ENCODE results near the gene ZNF418.

DNA sequence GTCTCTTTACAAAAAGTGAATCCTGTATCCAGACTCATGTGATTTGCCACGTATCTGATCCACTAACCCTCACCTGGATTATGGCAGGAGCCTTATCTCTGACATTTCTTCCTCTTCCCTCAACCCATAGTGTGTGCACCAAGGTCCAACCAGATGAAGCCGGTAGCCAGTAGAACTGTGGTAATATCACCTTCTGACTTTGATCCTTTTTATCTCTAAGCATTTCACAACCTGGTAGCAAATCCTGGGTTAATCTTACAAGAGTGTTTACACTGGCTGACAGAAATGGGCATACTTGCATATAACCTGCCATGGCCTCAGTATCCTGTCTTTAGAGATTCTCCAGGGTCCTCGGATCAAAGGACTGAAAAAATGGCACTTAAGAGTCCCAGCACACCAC, 20.7 kb downstream of the ZNF418 start:
- TF ChIP-seq, protein P1, sequence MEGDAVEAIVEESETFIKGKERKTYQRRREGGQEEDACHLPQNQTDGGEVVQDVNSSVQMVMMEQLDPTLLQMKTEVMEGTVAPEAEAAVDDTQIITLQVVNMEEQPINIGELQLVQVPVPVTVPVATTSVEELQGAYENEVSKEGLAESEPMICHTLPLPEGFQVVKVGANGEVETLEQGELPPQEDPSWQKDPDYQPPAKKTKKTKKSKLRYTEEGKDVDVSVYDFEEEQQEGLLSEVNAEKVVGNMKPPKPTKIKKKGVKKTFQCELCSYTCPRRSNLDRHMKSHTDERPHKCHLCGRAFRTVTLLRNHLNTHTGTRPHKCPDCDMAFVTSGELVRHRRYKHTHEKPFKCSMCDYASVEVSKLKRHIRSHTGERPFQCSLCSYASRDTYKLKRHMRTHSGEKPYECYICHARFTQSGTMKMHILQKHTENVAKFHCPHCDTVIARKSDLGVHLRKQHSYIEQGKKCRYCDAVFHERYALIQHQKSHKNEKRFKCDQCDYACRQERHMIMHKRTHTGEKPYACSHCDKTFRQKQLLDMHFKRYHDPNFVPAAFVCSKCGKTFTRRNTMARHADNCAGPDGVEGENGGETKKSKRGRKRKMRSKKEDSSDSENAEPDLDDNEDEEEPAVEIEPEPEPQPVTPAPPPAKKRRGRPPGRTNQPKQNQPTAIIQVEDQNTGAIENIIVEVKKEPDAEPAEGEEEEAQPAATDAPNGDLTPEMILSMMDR (IDR thresholded peaks at IDR 0.05): no peak
- no peak for TF ChIP-seq POLR2A (IDR thresholded peaks at IDR 0.05)

Measured in testis (tissue), 2 donors.